Activated T-helper 17 cell treated with anti-CD3 and anti-CD28 coated beads, Interleukin-2, amount 50 U/mL, for 72 hours (primary cell): Measurements from ENCODE around the gene CACNG1. TPM values are rescaled to one million over a fixed set of nuclear protein-coding genes. Genes with fewer than 3 reads are reported as not detected.
"Not testable (repeated sequence)": the region's sequence is repeated elsewhere in the genome, so short reads cannot be mapped to it uniquely, and the experiment has no call there.

Experiments
- ATAC-seq: fragments of 150-1000 bp; cut with Tn5 transposase; replicated peaks from 2 replicates; pipeline ENCODE4 v1.10.0; 2021; ENCODE audit warnings: mild to moderate bottlenecking, moderate library complexity
- H3K27ac Mint-ChIP-seq: one replicate; pipeline ENCODE4 v1.8.0; 2022; ENCODE audit warnings: mixed read lengths
- H3K27me3 Mint-ChIP-seq: one replicate; pipeline ENCODE4 v1.8.0; 2022; ENCODE audit warnings: mixed read lengths
- H3K36me3 Mint-ChIP-seq: one replicate; pipeline ENCODE4 v1.8.0; 2022; ENCODE audit warnings: low read depth, mild to moderate bottlenecking, mixed read lengths
- H3K4me1 Mint-ChIP-seq: one replicate; pipeline ENCODE4 v1.8.0; 2022; ENCODE audit warnings: mixed read lengths
- H3K4me3 Mint-ChIP-seq: one replicate; pipeline ENCODE4 v1.8.0; 2022; ENCODE audit warnings: mild to moderate bottlenecking, mixed read lengths
- H3K9me3 Mint-ChIP-seq: one replicate; pipeline ENCODE4 v1.8.0; 2022; ENCODE audit warnings: mixed read lengths
- total RNA-seq, 2 donors: library from RNA; stranded (reverse); gene quantifications; one replicate each; pipeline ENCODE4 v1.2.3, GENCODE V29; 2022

CACNG1 gene
- total RNA-seq, 2 donors from 2014 or later = not detected

DNA sequence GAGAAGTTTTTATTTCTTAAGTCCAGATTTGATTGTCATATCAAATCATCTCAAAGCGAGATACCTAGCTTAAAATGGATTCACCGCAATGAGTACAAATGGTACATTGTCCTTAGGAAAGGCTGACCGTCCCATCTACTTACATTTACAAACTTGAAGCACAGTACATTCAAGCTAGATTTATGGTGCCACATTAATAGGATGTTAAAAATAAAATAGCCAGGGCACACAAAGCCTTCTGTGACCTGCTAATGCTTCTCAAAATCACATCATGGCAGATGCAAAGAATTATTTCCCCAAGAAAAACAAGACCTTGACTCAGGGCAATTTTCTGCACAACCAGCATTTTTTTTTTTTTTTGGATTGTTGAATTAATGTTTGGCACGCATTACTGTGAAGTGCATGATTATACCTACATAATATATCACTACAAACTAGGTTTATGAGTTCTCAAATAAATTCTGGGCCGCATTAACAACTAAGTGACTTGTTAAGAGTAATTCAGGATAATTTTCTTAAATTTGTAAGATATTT is 25.3 kb downstream of the CACNG1 start:
- Mint-ChIP-seq H3K9me3 (no peaks in the 10 kb centered on the region), H3K4me1 (no peaks in the 10 kb centered on the region), H3K27ac (no peak overlapping the region), H3K27me3 (no peaks in the 10 kb centered on the region), H3K36me3 (peaks cover 26% of the 10 kb centered on the region), H3K4me3 (no peak overlapping the region)
- ATAC-seq = no peak

DNA sequence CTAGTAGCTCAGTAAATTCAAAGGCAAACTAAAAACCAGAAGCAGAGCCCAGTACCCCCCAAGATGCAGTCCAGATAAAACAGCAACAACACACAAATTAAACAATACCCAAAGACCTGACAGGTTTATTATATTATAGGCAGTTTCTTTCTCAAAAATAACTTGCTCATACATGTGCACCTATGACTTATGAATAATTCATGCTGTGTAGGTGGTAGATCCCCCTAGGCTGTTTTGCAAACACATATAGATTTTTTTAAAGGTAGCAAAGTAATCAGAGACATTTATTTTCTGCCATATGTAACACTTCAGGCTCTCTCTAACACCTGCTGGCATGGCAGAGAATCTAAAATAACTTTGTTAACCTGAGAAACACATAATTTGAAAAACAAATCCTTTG is 27.2 kb downstream of the CACNG1 start:
- H3K4me1 Mint-ChIP-seq = no peaks in the 10 kb centered on the region
- peaks cover 44% of the 10 kb centered on the region for H3K36me3 Mint-ChIP-seq
- no peak for ATAC-seq
- H3K9me3 Mint-ChIP-seq = no peaks in the 10 kb centered on the region
- peak overlapping the region; percentile 23 for H3K27ac Mint-ChIP-seq
- no peak overlapping the region for H3K4me3 Mint-ChIP-seq
- H3K27me3 Mint-ChIP-seq = no peaks in the 10 kb centered on the region

DNA sequence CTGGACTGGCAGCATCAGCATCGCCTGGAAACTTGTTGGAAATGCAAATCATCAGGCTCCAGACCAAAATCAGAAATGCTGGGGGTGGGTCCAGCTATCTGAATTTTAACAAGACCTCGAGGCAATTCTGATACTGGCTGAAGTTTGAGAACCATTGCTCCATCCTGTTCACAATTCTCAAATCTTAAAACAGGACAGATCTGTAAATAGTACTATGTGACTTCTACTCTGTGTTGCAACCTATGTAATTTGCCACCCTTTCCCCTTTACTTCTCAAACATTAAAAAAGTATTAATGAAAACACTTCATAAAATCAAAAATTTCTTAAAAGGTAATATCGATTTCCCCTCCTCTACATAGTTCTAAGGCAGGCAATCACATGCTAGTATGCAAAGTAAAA is 28.5 kb downstream of the CACNG1 start:
- Mint-ChIP-seq H3K4me1 (no peaks in the 10 kb centered on the region), H3K27me3 (no peaks in the 10 kb centered on the region)

GRCh38 chr17:67074781-67075180 is 30.4 kb downstream of the CACNG1 start:
- Mint-ChIP-seq H3K36me3 (peaks cover 73% of the 10 kb centered on the region), H3K27me3 (no peaks in the 10 kb centered on the region), H3K9me3 (no peaks in the 10 kb centered on the region), H3K4me1 (no peaks in the 10 kb centered on the region), H3K27ac (no peak overlapping the region), H3K4me3 (no peak overlapping the region)
- no peak for ATAC-seq

More for the DNA sequence above, 28.5 kb downstream of the CACNG1 start:
- Mint-ChIP-seq H3K36me3 (peaks cover 54% of the 10 kb centered on the region), H3K9me3 (no peaks in the 10 kb centered on the region), H3K27ac (no peak overlapping the region), H3K4me3 (no peak overlapping the region)
- no peak for ATAC-seq

DNA sequence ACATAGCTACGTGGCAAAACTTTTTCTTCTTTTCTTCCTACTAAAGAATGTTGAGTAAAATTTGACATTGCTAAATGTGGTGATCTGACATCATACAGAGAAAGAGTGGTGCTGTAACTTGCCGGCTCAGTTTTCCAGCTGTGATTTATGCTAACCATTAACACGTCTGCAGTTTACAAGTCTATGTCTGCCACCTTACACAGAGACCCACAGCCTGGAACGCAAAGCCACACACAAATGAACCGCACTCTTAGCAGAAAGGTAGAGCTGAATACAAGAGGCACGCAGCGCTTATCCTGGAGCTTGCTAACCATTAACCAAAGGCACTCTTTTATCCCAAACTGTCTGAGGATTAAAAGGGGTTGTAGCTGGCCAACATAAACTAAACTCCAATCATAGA is 31.9 kb downstream of the CACNG1 start:
- H3K4me3 Mint-ChIP-seq = no peak overlapping the region
- H3K4me1 Mint-ChIP-seq = no peaks in the 10 kb centered on the region
- H3K36me3 Mint-ChIP-seq = peaks cover 81% of the 10 kb centered on the region
- H3K27ac Mint-ChIP-seq = no peak overlapping the region
- no peaks in the 10 kb centered on the region for H3K9me3 Mint-ChIP-seq
- no peaks in the 10 kb centered on the region for H3K27me3 Mint-ChIP-seq
- ATAC-seq = no peak

- Mint-ChIP-seq H3K4me3 (no peak overlapping the region), H3K27me3 (no peaks in the 10 kb centered on the region), H3K9me3 (no peaks in the 10 kb centered on the region), H3K27ac (no peak overlapping the region), H3K36me3 (peaks cover 79% of the 10 kb centered on the region), H3K4me1 (peaks cover 7% of the 10 kb centered on the region)
- ATAC-seq = no peak
These were observed 33.9 kb downstream of the CACNG1 start for GRCh38 chr17:67078292-67078691.

DNA sequence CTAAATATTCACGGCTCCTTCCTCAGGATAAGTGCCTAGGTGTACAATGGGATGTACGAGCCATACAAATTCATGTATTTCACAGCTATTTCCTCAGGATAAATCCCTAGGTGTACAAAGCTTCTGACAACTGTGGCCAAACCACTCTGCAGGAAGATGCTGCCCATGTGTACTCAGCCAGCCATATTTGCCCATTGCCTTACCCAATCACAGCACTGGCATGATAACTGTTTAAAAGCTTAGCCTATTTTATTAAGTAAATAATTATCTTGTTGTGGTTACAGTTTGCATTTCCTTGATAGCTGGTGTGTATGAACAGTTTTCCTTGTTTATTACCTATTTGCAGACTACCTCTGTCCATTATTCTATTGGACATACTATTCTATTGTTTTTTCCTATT is 35.1 kb downstream of the CACNG1 start:
- no peak overlapping the region for H3K4me3 Mint-ChIP-seq
- peaks cover 11% of the 10 kb centered on the region for H3K4me1 Mint-ChIP-seq
- no peak overlapping the region for H3K27ac Mint-ChIP-seq
- H3K9me3 Mint-ChIP-seq = no peaks in the 10 kb centered on the region
- H3K27me3 Mint-ChIP-seq = no peaks in the 10 kb centered on the region
- ATAC-seq = no peak
- H3K36me3 Mint-ChIP-seq = peaks cover 77% of the 10 kb centered on the region

GRCh38 chr17:67080804-67081203 is 36.5 kb downstream of the CACNG1 start:
- H3K4me1 Mint-ChIP-seq = peaks cover 14% of the 10 kb centered on the region
- peaks cover 76% of the 10 kb centered on the region for H3K36me3 Mint-ChIP-seq
- no peaks in the 10 kb centered on the region for H3K27me3 Mint-ChIP-seq
- no peaks in the 10 kb centered on the region for H3K9me3 Mint-ChIP-seq
- H3K27ac Mint-ChIP-seq = no peak overlapping the region
- H3K4me3 Mint-ChIP-seq = no peak overlapping the region
- ATAC-seq = peak; percentile 47

DNA sequence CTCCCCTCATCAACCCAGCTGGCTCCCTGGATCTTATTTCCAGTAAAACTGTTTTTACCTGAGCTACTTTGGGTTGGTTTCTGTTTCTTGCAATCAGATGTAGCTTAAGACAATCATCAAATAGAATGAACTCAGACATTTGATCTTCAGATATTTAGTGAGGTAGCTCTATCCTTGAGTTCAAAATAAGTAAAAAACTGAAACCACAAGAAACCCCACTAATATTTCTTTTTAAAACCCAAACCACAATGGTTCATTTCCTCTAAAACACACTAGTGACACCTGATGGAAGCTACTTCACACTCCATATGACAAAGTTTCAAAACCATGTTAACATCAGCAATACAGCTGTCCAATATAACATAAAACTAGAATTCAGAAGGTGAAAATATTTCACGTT is 37.8 kb downstream of the CACNG1 start:
- Mint-ChIP-seq H3K36me3 (peaks cover 77% of the 10 kb centered on the region), H3K4me1 (peaks cover 17% of the 10 kb centered on the region), H3K27me3 (no peaks in the 10 kb centered on the region), H3K27ac (peak overlapping the region; percentile 71), H3K4me3 (no peak overlapping the region), H3K9me3 (no peaks in the 10 kb centered on the region)
- peak; percentile 32 for ATAC-seq

GRCh38 chr17:67085406-67085805 is 41.1 kb downstream of the CACNG1 start:
- H3K9me3 Mint-ChIP-seq = no peaks in the 10 kb centered on the region
- H3K36me3 Mint-ChIP-seq = peaks cover 78% of the 10 kb centered on the region
- ATAC-seq = no peak
- no peaks in the 10 kb centered on the region for H3K27me3 Mint-ChIP-seq
- H3K4me1 Mint-ChIP-seq = peaks cover 24% of the 10 kb centered on the region
- H3K4me3 Mint-ChIP-seq = no peak overlapping the region
- H3K27ac Mint-ChIP-seq = no peak overlapping the region

DNA sequence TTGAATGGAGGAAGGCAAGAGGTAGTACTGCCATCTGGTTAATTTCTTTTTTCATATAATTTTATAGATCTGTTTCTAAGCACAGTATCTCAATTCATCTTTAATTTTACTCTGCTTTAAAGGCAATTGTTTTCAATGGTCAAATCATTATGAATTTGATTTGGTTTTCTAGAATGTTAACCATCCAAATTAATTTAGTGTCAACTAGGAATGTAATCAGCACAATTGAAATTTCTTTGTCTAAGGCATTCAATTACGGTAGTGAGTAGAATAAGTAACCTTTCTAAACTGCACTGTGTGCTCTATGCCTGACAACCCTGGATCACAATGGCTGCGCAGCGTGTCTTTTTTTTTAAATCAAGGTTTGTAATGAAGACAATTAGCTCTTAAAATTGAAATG is 44.3 kb downstream of the CACNG1 start:
- Mint-ChIP-seq H3K36me3 (peaks cover 85% of the 10 kb centered on the region), H3K4me3 (no peak overlapping the region), H3K27ac (no peak overlapping the region), H3K27me3 (no peaks in the 10 kb centered on the region), H3K9me3 (no peaks in the 10 kb centered on the region), H3K4me1 (peaks cover 20% of the 10 kb centered on the region)
- ATAC-seq = no peak

- H3K27ac Mint-ChIP-seq = no peak overlapping the region
- no peaks in the 10 kb centered on the region for H3K9me3 Mint-ChIP-seq
- H3K36me3 Mint-ChIP-seq = peaks cover 85% of the 10 kb centered on the region
- ATAC-seq = no peak
- H3K4me3 Mint-ChIP-seq = no peak overlapping the region
- H3K27me3 Mint-ChIP-seq = no peaks in the 10 kb centered on the region
- H3K4me1 Mint-ChIP-seq = peaks cover 25% of the 10 kb centered on the region
These were observed 46.0 kb downstream of the CACNG1 start for GRCh38 chr17:67090341-67090740.

GRCh38 chr17:67092291-67092690 is 47.9 kb downstream of the CACNG1 start:
- no peak overlapping the region for H3K27ac Mint-ChIP-seq
- H3K4me1 Mint-ChIP-seq = peaks cover 32% of the 10 kb centered on the region
- H3K4me3 Mint-ChIP-seq = no peak overlapping the region
- no peaks in the 10 kb centered on the region for H3K27me3 Mint-ChIP-seq
- H3K36me3 Mint-ChIP-seq = peaks cover 83% of the 10 kb centered on the region
- no peaks in the 10 kb centered on the region for H3K9me3 Mint-ChIP-seq
- ATAC-seq = no peak

DNA sequence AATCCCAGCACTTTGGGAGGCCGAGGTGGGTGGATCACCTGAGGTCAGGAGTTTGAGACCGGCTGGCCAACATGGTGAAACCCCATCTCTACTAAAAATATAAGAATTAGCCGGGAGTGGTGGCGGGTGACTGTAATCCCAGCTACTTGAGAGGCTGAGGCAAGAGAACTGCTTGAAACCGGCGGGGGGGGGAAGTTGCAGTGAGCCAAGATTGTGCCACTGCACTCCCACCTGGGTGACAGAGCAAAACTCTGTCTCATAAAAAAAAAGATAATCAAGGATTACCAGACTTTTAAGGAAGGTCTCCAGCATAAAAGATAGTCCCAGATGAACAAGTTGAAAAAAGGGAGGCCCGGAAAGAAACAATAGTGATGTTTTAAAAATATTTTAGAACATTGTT is 48.4 kb downstream of the CACNG1 start:
- ATAC-seq, H3K9me3 Mint-ChIP-seq, H3K27ac Mint-ChIP-seq, H3K4me3 Mint-ChIP-seq, H3K27me3 Mint-ChIP-seq: not testable (repeated sequence)
- Mint-ChIP-seq H3K4me1 (peaks cover 32% of the 10 kb centered on the region), H3K36me3 (peaks cover 83% of the 10 kb centered on the region)

DNA sequence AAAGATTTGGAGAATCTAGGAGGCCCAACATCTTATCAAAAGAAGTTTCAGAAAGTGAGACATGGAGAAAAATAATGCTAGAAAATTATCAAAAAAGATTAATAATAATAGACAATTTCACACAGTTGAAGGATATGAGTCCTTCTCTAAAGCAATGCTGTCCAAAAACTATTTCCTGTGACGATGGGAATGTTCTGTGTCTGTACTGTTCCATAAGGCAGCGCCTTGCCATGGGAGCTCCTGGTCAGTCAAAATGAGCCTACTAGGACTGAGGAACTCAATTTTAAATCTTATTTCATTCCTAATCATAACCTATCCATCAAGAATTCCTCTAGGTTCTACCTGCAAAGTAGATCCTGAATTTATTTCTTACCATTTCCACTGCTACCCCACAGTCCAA is 49.0 kb downstream of the CACNG1 start:
- H3K27ac Mint-ChIP-seq = no peak overlapping the region
- no peak overlapping the region for H3K4me3 Mint-ChIP-seq
- peaks cover 32% of the 10 kb centered on the region for H3K4me1 Mint-ChIP-seq
- no peaks in the 10 kb centered on the region for H3K9me3 Mint-ChIP-seq
- no peak for ATAC-seq
- H3K36me3 Mint-ChIP-seq = peaks cover 82% of the 10 kb centered on the region
- H3K27me3 Mint-ChIP-seq = no peaks in the 10 kb centered on the region

DNA sequence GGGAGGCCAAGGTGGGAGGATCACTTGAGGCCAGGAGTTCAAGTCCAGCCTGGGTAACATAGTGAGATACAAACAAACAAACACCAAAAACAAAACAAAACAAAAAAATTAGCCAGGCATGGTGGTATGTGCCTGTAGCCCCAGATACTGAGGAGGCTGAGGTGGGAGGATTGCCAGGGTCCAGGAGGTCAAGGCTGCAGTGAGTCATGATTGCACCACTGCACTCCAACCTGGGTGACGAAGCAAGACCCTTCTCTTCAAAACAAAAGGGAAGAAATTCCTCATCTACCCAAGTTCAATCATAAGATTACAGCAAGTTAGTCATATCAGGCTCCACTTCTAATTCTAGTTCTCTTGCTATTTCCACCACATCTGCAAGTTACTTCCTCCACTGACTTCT is 50.9 kb downstream of the CACNG1 start:
- Mint-ChIP-seq H3K4me1 (peaks cover 26% of the 10 kb centered on the region), H3K36me3 (peaks cover 79% of the 10 kb centered on the region)
- H3K27ac Mint-ChIP-seq, H3K27me3 Mint-ChIP-seq, H3K4me3 Mint-ChIP-seq, H3K9me3 Mint-ChIP-seq: not testable (repeated sequence)
- ATAC-seq = peak; percentile 53
